ENCODE data around the gene NLGN1.

DNA sequence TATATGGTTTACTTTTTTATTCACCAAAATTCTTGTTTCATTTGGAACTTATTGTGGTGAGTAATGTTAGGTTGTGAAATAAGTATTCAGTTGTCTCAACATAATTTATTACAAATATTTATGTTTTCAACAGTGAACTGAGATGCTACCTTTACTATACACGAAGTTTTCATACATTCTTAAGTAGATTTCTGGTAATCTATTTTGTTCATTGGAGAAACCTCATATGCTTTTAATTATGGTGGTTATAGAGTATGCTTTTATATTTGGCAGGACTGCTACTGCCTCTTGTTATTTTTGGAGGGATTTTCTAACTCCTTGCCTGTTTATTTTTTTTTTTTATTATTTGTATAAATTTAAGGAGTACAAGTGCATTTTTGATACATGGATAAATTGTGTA is 253.1 kb downstream of the NLGN1 start:
- TF ChIP-seq, protein P1, sequence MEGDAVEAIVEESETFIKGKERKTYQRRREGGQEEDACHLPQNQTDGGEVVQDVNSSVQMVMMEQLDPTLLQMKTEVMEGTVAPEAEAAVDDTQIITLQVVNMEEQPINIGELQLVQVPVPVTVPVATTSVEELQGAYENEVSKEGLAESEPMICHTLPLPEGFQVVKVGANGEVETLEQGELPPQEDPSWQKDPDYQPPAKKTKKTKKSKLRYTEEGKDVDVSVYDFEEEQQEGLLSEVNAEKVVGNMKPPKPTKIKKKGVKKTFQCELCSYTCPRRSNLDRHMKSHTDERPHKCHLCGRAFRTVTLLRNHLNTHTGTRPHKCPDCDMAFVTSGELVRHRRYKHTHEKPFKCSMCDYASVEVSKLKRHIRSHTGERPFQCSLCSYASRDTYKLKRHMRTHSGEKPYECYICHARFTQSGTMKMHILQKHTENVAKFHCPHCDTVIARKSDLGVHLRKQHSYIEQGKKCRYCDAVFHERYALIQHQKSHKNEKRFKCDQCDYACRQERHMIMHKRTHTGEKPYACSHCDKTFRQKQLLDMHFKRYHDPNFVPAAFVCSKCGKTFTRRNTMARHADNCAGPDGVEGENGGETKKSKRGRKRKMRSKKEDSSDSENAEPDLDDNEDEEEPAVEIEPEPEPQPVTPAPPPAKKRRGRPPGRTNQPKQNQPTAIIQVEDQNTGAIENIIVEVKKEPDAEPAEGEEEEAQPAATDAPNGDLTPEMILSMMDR (IDR thresholded peaks at IDR 0.05; ENCODE audit: low read length) = no peak
- TF ChIP-seq EZH2 (IDR thresholded peaks at IDR 0.05; ENCODE audit: borderline replicate concordance, low read length) = no peak

Data from OCI-LY1 (cell line).